ENCODE measurements around the gene KRTAP4-7. TPM values are rescaled to one million over a fixed set of nuclear protein-coding genes. Genes with fewer than 3 reads are reported as not detected.
"Not testable (repeated sequence)": the region's sequence is repeated elsewhere in the genome, so short reads cannot be mapped to it uniquely, and the experiment has no call there.

The KRTAP4-7 gene
- total and polyA plus RNA-seq, 5 donors = not detected

DNA sequence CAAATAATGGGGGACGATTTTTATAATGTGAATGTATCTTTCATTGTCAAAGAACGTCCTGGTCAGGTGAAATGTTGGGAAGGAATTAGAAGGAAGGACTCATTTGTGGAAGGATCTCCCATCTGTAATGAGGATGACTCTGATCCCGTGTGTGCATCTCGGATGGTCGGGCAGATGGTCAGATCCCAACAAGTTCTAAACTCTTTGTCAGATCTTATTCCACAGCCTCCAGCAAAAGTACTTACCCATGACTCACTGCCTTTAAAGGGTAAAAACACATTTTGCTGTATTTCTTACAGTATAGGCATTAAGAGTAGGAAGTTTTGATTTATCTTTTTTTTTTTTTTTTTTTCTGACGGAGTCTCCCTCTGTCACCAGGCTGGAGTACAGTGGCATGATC is 14.5 kb downstream of the KRTAP4-7 start:
- Histone ChIP-seq H3K4me3 (ENCODE audit: low read length) (no peak overlapping the region), H3K27ac (ENCODE audit: low read length) (no peak overlapping the region), H3K27me3 (ENCODE audit: control insufficient read depth, insufficient read depth) (no peaks in the 10 kb centered on the region), H3K4me1 (ENCODE audit: control insufficient read depth, insufficient read depth, low read length) (no peaks in the 10 kb centered on the region), H3K9me3 (ENCODE audit: control insufficient read depth, low read length) (no peaks in the 10 kb centered on the region)
- intact Hi-C loops (cut with DNase I) = no loop called here
- WGBS = 81% methylated on average over 6 of the region's 6 CpGs
- DNase-seq (no peak), ATAC-seq (no peak)

DNA sequence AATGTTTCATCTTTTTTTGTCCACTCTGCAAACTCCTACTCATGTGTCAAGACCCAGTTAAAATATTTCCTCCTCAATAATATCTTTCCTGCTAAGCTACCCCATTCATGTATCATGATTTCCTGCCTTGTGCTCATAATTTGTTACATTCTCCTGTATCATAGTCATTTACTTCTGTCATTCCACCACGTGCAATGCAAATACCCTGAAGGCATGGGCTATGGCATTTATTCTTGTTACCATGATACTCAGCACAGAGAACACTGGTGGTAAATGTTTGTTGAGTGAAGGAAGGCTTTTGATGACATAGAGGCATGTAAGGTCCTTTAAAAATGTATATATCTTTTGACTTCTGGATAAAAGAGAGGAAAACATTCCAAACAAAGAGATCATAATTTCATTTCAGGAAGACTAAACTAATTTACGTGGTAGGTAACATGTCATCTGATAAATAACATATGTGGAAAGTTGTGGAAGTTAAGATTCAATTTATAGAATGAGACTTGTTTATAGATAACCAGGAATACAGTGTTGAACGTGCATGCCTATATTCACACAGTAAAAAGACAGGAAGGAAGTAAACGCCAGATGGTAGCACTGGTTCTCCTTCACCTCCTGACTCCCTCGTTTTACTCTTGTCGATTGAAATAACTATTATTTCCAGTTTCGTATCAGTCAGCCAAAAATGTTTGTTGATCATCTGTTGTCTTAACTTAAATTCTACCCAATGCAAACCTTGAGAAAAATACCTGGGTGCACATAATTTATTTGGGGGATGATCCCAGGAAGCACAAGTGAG is 15.9 kb downstream of the KRTAP4-7 start:
- ATAC-seq; DNase-seq; H3K4me1 ChIP-seq (ENCODE audit: control insufficient read depth, insufficient read depth, low read length); H3K27me3 ChIP-seq (ENCODE audit: control insufficient read depth, insufficient read depth); intact Hi-C loops (cut with DNase I); H3K9me3 ChIP-seq (ENCODE audit: control insufficient read depth, low read length); H3K4me3 ChIP-seq (ENCODE audit: low read length); H3K27ac ChIP-seq (ENCODE audit: low read length): not testable (repeated sequence)
- WGBS = 48% methylated on average over 7 of the region's 7 CpGs

DNA sequence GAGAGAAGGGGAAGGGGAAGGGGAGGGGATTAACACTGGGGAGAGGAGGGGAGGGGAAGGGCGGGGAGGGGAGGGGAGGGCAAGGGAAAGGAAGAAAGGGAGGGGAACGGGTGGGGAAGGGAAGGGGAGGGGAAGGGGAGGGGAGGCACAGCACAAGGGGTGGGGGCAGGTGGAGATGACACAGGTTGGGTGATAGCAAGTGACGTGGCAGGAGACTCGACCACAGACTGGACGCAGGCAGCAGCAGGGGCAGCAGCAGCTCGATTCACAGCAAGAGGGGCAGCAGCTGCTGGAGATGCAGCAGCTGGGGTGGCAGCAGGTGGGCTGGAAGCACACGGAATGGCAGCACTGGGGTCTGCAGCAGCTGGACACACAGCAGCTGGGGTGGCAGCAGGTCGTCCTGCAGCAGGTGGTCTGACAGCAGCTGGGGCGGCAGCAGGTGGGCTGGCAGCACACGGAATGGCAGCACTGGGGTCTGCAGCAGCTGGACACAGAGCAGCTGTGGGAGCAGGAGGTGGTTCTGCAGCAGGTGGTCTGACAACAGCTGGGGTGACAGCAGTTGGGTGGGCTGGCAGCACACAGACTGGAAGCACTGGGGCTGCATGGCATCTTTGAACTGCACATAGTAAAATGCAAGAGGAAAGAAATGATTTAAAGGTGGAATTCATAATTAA is 17.8 kb downstream of the KRTAP4-7 start, which contains the start of gene KRTAP4-16:
TSS of gene KRTAP4-16 (minus strand) at position 624 of the 674 bp plus-strand sequence. CDS start at position 624, 0 bp downstream.
- intact Hi-C loops (cut with DNase I) = no loop called here
- no peaks in the 10 kb centered on the region for H3K27me3 ChIP-seq (ENCODE audit: control insufficient read depth, insufficient read depth)
- DNase-seq (no peak), ATAC-seq (no peak)
- H3K9me3 ChIP-seq (ENCODE audit: control insufficient read depth, low read length) = no peaks in the 10 kb centered on the region
- H3K4me1 ChIP-seq (ENCODE audit: control insufficient read depth, insufficient read depth, low read length) = no peaks in the 10 kb centered on the region
- no peak within 1 kb of the TSS for H3K4me3 ChIP-seq (ENCODE audit: low read length)
- H3K27ac ChIP-seq (ENCODE audit: low read length) = no peak within 1 kb of the TSS
- WGBS = 45% methylated on average over 10 of the region's 10 CpGs

DNA sequence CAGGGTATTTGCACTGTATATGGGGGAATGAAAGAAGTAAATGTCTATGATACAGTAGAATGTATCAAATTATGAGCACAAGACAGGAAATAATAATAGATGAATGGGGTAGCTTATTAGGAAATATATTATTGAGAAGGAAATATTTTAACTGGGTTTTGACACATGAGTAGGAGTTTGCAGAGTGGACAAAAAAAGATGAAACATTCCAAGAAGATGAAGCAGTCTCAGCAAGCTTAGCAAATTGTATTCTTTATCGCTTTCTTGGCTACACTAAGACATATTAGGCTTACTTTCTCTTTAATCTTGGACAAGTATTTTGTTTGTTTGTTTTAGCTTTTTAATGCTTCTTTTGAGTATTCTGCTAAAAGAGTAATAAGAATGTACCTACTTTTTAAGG is 19.9 kb downstream of the KRTAP4-7 start:
- Histone ChIP-seq H3K27ac (ENCODE audit: low read length) (no peak overlapping the region), H3K4me1 (ENCODE audit: control insufficient read depth, insufficient read depth, low read length) (no peaks in the 10 kb centered on the region), H3K4me3 (ENCODE audit: low read length) (no peak overlapping the region), H3K27me3 (ENCODE audit: control insufficient read depth, insufficient read depth) (no peaks in the 10 kb centered on the region), H3K9me3 (ENCODE audit: control insufficient read depth, low read length) (no peaks in the 10 kb centered on the region)
- 91% methylated on average over 1 of the region's 1 CpG for WGBS
- intact Hi-C loops (cut with DNase I) = no loop called here
- DNase-seq = no peak
- ATAC-seq = no peak

DNA sequence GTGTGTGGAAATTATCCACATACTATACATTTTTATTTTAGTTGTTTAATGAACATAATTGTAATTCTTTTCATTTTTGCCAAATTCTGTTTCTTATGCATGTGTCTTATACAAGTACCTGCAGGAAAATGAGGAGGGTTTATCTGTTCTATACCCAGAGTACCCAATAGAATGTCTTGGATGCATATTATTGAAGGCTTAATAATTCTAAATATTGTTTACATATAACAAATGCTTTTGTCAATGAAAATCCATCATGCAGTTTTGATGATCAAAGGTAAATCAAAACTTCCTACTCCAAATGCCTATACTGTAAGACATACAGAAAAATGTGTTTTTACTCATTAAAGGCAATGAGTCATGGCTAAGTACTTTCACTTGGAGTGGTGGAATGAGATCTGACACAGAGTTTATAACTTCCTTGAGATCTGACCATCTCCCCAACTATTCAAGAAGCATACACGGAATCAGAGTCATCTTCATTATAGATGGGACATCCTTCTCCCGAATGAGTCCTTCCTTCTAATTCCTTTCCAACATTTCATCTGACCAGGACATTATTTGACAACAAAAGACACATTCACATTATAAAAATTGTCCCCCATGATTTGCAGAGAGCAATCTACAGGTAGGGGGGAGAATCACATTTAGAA is 20.6 kb downstream of the KRTAP4-7 start:
- H3K4me3 ChIP-seq (ENCODE audit: low read length); H3K4me1 ChIP-seq (ENCODE audit: control insufficient read depth, insufficient read depth, low read length); intact Hi-C loops (cut with DNase I); H3K9me3 ChIP-seq (ENCODE audit: control insufficient read depth, low read length); H3K27ac ChIP-seq (ENCODE audit: low read length); H3K27me3 ChIP-seq (ENCODE audit: control insufficient read depth, insufficient read depth); ATAC-seq; DNase-seq: not testable (repeated sequence)
- 67% methylated on average over 2 of the region's 2 CpGs for WGBS

DNA sequence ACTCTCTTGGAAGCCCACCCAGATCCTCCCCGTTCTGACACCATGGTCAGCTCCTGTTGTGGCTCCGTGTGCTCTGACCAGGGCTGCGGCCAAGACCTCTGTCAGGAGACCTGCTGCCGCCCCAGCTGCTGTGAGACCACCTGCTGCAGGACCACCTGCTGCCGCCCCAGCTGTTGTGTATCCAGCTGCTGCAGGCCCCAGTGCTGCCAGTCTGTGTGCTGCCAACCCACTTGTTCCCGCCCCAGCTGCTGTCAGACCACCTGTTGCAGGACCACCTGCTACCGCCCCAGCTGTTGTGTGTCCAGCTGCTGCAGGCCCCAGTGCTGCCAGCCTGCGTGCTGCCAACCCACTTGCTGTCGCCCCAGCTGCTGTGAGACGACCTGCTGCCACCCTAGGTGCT is 21.4 kb downstream of the KRTAP4-7 start, which contains the start of gene KRTAP4-9:
TSS of gene KRTAP4-9 (plus strand) at position 43 of the 400 bp plus-strand sequence. CDS start at position 43, 0 bp downstream.
- ATAC-seq; H3K27me3 ChIP-seq (ENCODE audit: control insufficient read depth, insufficient read depth); intact Hi-C loops (cut with DNase I); H3K4me3 ChIP-seq (ENCODE audit: low read length); H3K4me1 ChIP-seq (ENCODE audit: control insufficient read depth, insufficient read depth, low read length); H3K27ac ChIP-seq (ENCODE audit: low read length); H3K9me3 ChIP-seq (ENCODE audit: control insufficient read depth, low read length); DNase-seq: not testable (repeated sequence)
- 70% methylated on average over 10 of the region's 10 CpGs for WGBS

DNA sequence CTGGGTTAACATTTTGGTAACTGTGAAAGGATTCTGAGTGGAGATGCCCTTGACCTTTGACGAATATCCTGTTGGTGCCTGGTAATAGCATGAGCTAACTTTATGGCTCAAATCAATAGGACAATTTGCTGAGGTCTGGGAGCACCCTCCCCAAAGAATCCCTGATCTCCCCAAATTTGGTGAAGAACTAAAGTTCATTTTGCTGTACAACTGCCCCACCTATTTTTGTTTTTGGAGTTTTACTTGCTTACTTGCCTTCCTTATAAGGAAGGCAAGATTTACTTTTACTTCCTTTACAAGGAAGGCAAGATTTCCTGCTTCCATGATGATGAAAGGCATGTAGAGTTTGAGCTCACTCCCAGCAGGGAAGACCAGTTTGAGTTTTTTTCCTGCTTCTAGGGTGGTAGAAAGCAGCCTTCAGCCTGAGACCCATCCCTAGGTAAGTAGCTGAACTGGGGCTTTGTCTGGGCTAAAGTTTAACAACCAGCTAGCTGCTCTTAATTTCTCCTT is 24.0 kb downstream of the KRTAP4-7 start:
- 59% methylated on average over 1 of the region's 1 CpG for WGBS
- intact Hi-C loops (cut with DNase I) = no loop called here
- no peak overlapping the region for H3K27ac ChIP-seq (ENCODE audit: low read length)

DNA sequence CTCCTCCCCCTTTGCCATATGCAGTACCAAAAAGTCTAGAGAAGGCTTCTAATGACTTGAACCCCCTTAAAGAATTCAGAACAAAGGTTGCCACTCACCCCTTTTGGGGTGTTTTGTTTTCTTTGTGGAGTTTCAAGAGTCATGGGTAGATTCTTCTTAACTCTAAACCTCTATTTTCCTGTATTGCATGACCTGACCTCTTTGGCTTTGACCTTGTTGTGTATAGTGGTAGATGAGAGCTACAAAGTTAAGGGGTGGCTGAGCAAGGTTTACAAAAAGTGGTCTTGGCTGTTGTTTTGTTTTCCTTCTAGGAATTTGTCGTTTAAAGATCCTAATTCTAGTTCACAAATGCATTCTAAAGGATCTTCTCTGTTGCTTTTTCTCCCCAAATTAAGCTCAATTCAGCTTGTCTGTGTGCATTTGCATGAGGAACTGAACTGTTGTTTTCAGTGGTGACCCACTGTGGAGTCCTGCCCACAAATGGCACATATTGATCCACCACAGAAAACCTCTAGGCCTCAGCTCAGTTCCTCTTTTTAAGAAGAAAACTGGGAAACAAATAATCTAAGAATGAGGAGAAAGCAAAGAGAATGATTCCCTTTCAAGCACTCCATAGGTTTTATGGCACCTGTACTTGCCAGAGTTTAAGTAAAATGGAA is 24.9 kb downstream of the KRTAP4-7 start:
- WGBS = 35% methylated on average over 1 of the region's 1 CpG
- H3K27ac ChIP-seq (ENCODE audit: low read length); H3K27me3 ChIP-seq (ENCODE audit: control insufficient read depth, insufficient read depth); H3K9me3 ChIP-seq (ENCODE audit: control insufficient read depth, low read length); intact Hi-C loops (cut with DNase I); ATAC-seq; H3K4me3 ChIP-seq (ENCODE audit: low read length); H3K4me1 ChIP-seq (ENCODE audit: control insufficient read depth, insufficient read depth, low read length); DNase-seq: not testable (repeated sequence)

More for the DNA sequence above, 24.0 kb downstream of the KRTAP4-7 start:
- DNase-seq = no peak
- Histone ChIP-seq H3K9me3 (ENCODE audit: control insufficient read depth, low read length) (no peaks in the 10 kb centered on the region), H3K4me3 (ENCODE audit: low read length) (no peak overlapping the region), H3K4me1 (ENCODE audit: control insufficient read depth, insufficient read depth, low read length) (no peaks in the 10 kb centered on the region), H3K27me3 (ENCODE audit: control insufficient read depth, insufficient read depth) (no peaks in the 10 kb centered on the region)
- no peak for ATAC-seq

DNA sequence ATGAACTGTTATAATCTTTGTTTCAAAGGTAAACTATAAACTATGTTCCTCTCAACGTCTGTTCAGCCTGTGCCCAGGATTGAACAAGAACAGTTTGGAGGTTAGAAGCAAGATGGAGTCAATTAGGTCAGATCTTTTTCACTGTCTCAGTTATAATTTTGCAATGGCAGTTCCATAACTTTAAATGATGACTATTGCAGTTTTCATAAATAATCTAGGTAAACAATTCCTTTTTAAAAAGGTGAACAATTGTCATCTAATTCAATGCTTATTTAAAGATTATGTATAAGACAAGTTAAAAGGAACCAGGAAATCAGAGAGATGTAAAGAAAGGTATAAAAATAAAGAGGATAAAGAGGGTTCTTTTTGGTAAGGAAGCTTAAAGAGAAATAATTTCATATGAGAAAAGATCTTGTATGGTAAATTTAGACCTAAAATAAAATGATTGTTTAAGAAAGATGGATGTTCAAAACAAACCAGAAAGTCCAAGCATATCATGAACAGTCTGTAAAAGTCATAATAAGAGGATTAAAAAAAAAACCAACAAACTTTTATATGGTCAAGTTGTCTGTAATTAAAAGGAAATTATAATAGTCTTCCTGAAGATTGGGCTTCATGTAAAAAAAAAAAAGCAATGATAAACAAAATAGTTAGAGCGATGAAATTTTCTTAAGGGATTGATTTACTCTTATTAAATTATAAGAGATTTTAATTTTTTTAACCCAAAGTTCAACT is 27.4 kb downstream of the KRTAP4-7 start:
- 59% methylated on average over 2 of the region's 2 CpGs for WGBS
- DNase-seq = no peak
- no peak overlapping the region for H3K27ac ChIP-seq (ENCODE audit: low read length)
- no peak for ATAC-seq
- no peaks in the 10 kb centered on the region for H3K4me1 ChIP-seq (ENCODE audit: control insufficient read depth, insufficient read depth, low read length)
- H3K9me3 ChIP-seq (ENCODE audit: control insufficient read depth, low read length) = no peaks in the 10 kb centered on the region
- no peaks in the 10 kb centered on the region for H3K27me3 ChIP-seq (ENCODE audit: control insufficient read depth, insufficient read depth)
- intact Hi-C loops (cut with DNase I) = no loop called here
- no peak overlapping the region for H3K4me3 ChIP-seq (ENCODE audit: low read length)

DNA sequence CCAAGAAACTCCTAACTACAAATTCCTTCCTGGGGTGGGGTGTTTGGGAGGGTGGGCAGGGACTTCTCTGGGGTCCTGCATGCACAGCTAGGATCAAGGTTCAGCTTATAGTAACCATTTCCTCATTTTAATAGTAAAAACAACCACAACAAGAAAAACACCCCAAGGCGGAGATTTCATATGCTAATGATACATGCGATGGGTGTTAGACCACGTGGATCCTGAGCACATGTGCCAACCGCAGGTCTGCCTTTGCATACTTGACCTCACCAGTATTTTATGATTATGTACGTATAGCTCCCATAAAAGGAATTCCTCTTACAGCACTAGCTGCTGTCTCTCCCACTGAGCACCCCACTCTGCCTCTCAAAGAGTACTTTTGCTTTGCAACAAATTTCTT is 32.3 kb downstream of the KRTAP4-7 start:
- ATAC-seq (no peak), DNase-seq (no peak)
- H3K27me3 ChIP-seq (ENCODE audit: control insufficient read depth, insufficient read depth) = no peaks in the 10 kb centered on the region
- intact Hi-C loops (cut with DNase I) = no loop called here
- WGBS = 54% methylated on average over 5 of the region's 5 CpGs
- H3K4me1 ChIP-seq (ENCODE audit: control insufficient read depth, insufficient read depth, low read length) = no peaks in the 10 kb centered on the region
- H3K4me3 ChIP-seq (ENCODE audit: low read length) = no peak overlapping the region
- H3K27ac ChIP-seq (ENCODE audit: low read length) = no peak overlapping the region
- no peaks in the 10 kb centered on the region for H3K9me3 ChIP-seq (ENCODE audit: control insufficient read depth, low read length)

All from right cardiac atrium (tissue), 5 donors.